Keratinocyte (primary cell): Measurements from ENCODE around the gene GALNT13. TPM values are rescaled to one million over a fixed set of nuclear protein-coding genes. Genes with fewer than 3 reads are reported as not detected.

Experiments
- DNase-seq: peaks from one replicate; pipeline ENCODE4 v3.0.0-alpha.2; 2011; ENCODE audit warnings: low read depth, missing footprints, low spot score
- FAIRE-seq: peaks from 2 replicates; lab custom pipeline; 2011; peaks lifted over from hg19 to GRCh38; lab: Jason Lieb, UNC
- H2AFZ ChIP-seq: 2 replicates; pipeline ENCODE4 v1.6.0; 2012; ENCODE audit warnings: low read length, control low read depth, inconsistent platforms; ENCODE audit not compliant: control insufficient read depth
- H3K27ac ChIP-seq: 2 replicates; pipeline ENCODE4 v1.5.1; 2011; ENCODE audit warnings: low read length; ENCODE audit not compliant: control insufficient read depth, insufficient read depth
- H3K27me3 ChIP-seq: 3 replicates; pipeline ENCODE4 v1.6.0; 2011; ENCODE audit warnings: low read length; ENCODE audit not compliant: control insufficient read depth, insufficient read depth; ENCODE audit errors: extremely low read depth
- H3K36me3 ChIP-seq, 2 experiments: 2 replicates in 1 of 2; 3 replicates in 1 of 2; pipeline ENCODE4 v1.5.1; 2011; ENCODE audit warnings: low read length in 2 of 2, mild to moderate bottlenecking in 1 of 2; ENCODE audit not compliant: control insufficient read depth in 2 of 2, insufficient read depth in 2 of 2; ENCODE audit errors: extremely low read depth in 1 of 2
- H3K4me1 ChIP-seq: 3 replicates; pipeline ENCODE4 v1.5.1; 2011; ENCODE audit warnings: low read length; ENCODE audit not compliant: control insufficient read depth, insufficient read depth; ENCODE audit errors: extremely low read depth
- H3K4me2 ChIP-seq: 3 replicates; pipeline ENCODE4 v1.6.0; 2011; ENCODE audit warnings: low read depth, low read length; ENCODE audit not compliant: control insufficient read depth, insufficient read depth; ENCODE audit errors: extremely low read depth
- H3K4me3 ChIP-seq, 3 experiments: fragments of 200-600 bp in 1 of 3; sonication (generic) in 1 of 3; 2 replicates in 2 of 3; 3 replicates in 1 of 3; pipeline ENCODE4 v1.5.1; 2011 to 2016; ENCODE audit warnings: low read length in 3 of 3, mild to moderate bottlenecking in 3 of 3, control low read depth in 2 of 3, inconsistent platforms in 1 of 3, low read depth in 1 of 3, mixed read lengths in 1 of 3, mixed run types in 1 of 3, moderate library complexity in 1 of 3; ENCODE audit not compliant: control insufficient read depth in 2 of 3, insufficient read depth in 2 of 3; ENCODE audit errors: extremely low read depth in 1 of 3
- H3K79me2 ChIP-seq: 2 replicates; pipeline ENCODE4 v1.6.0; 2012; ENCODE audit warnings: low read length; ENCODE audit not compliant: control insufficient read depth, insufficient read depth
- H3K9ac ChIP-seq: 3 replicates; pipeline ENCODE4 v1.6.0; 2011; ENCODE audit warnings: low read length; ENCODE audit not compliant: control insufficient read depth, insufficient read depth; ENCODE audit errors: extremely low read depth
- H3K9me1 ChIP-seq: 3 replicates; pipeline ENCODE4 v1.6.0; 2011; ENCODE audit warnings: low read length; ENCODE audit not compliant: control insufficient read depth, insufficient read depth; ENCODE audit errors: extremely low read depth
- H3K9me3 ChIP-seq: 2 replicates; pipeline ENCODE4 v1.5.1; 2012; ENCODE audit warnings: low read depth, low read length; ENCODE audit not compliant: control insufficient read depth
- H4K20me1 ChIP-seq: 3 replicates; pipeline ENCODE4 v1.6.0; 2011; ENCODE audit warnings: low read length; ENCODE audit not compliant: control insufficient read depth, insufficient read depth; ENCODE audit errors: extremely low read depth
- EZH2 ChIP-seq: IDR thresholded peaks from one replicate; pipeline ENCODE4 v1.6.1; 2012; ENCODE audit warnings: inconsistent platforms, mild to moderate bottlenecking, low read length, moderate library complexity
- dilution Hi-C: fragments of 300-500 bp; cut with MboI; formaldehyde crosslinking; loops from one replicate; pipeline ENCODE4 v1.7.0; 2020; ENCODE audit warnings: low sequenced_read_pairs; ENCODE audit not compliant: extremely low pct_ligation_motif_present
- polyA plus RNA-seq, 5 experiments: library from polyadenylated mRNA; depleted of rRNA in 3 of 5; stranded (reverse) in 3 of 5; stranded (forward) in 1 of 5; unstranded in 1 of 5; fragments of >200 nt; gene quantifications; 1 replicate in 1 of 5; 2 replicates in 3 of 5; 3 replicates in 1 of 5; pipeline versions ENCODE4 v1.2.1 to v1.2.3, GENCODE V29; 2011 to 2012; ENCODE audit warnings: missing spikeins in 2 of 5, low read depth in 1 of 5, low replicate concordance in 1 of 5
- TF ChIP-seq, protein P1 (sequence below), 3 experiments: IDR thresholded peaks in 1 of 3; conservative IDR thresholded peaks in 1 of 3; optimal IDR thresholded peaks in 1 of 3; 2 replicates in 2 of 3; 3 replicates in 1 of 3; pipeline versions ENCODE3 to v1.5.1; 2011; ENCODE audit warnings: low read length in 3 of 3, mild to moderate bottlenecking in 3 of 3, moderate library complexity in 2 of 3, control low read depth in 1 of 3, inconsistent platforms in 1 of 3; ENCODE audit not compliant: insufficient read depth in 2 of 3; ENCODE audit errors: extremely low read depth in 1 of 3

GALNT13 gene
- polyA plus RNA-seq, 1 donor (not counting 4 experiments of a cell fraction or from before 2014, with no cell fraction given): not detected

DNA sequence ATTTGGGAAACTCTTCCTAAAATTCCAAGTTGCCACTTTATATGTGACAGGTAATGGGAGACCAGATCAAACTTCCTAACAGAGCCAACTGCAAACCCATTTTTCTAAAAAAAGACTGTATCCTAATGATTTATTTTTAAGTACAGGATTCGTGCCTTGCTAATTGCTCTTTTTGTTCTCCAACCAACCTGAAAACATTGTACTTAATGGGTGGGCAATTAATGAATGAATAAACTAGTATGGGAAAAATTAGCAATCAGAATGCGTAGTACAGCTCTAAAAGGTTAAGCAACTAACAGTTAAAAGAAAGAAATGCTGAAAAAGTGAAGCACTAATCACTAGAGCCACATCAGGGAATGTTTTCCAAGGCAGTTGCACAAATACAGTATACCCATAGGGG is 609.6 kb downstream of the GALNT13 start:
- no peaks in the 10 kb centered on the region for H3K79me2 ChIP-seq
- dilution Hi-C loops: no loop called here
- no peak overlapping the region for H3K27ac ChIP-seq
- DNase-seq (no peak), FAIRE-seq (no peak)
- no peak for TF ChIP-seq EZH2
- TF ChIP-seq, protein P1, sequence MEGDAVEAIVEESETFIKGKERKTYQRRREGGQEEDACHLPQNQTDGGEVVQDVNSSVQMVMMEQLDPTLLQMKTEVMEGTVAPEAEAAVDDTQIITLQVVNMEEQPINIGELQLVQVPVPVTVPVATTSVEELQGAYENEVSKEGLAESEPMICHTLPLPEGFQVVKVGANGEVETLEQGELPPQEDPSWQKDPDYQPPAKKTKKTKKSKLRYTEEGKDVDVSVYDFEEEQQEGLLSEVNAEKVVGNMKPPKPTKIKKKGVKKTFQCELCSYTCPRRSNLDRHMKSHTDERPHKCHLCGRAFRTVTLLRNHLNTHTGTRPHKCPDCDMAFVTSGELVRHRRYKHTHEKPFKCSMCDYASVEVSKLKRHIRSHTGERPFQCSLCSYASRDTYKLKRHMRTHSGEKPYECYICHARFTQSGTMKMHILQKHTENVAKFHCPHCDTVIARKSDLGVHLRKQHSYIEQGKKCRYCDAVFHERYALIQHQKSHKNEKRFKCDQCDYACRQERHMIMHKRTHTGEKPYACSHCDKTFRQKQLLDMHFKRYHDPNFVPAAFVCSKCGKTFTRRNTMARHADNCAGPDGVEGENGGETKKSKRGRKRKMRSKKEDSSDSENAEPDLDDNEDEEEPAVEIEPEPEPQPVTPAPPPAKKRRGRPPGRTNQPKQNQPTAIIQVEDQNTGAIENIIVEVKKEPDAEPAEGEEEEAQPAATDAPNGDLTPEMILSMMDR (optimal IDR thresholded peaks at IDR 0.05 in 1 of 3, IDR thresholded peaks at IDR 0.05 in 1 of 3, conservative IDR thresholded peaks at IDR 0.05 in 1 of 3; ENCODE audit: extremely low read depth in 1 of 3, insufficient read depth in 2 of 3, low read length in 3 of 3): no peak
- H3K9me1 ChIP-seq: no peaks in the 10 kb centered on the region
- no peak overlapping the region for H3K4me2 ChIP-seq
- H3K9me3 ChIP-seq: no peaks in the 10 kb centered on the region
- no peaks in the 10 kb centered on the region for H3K36me3 ChIP-seq
- no peak overlapping the region for H3K4me3 ChIP-seq
- H3K9ac ChIP-seq: no peak overlapping the region
- no peaks in the 10 kb centered on the region for H3K27me3 ChIP-seq
- no peak overlapping the region for H2AFZ ChIP-seq
- H4K20me1 ChIP-seq: no peaks in the 10 kb centered on the region
- no peaks in the 10 kb centered on the region for H3K4me1 ChIP-seq

DNA sequence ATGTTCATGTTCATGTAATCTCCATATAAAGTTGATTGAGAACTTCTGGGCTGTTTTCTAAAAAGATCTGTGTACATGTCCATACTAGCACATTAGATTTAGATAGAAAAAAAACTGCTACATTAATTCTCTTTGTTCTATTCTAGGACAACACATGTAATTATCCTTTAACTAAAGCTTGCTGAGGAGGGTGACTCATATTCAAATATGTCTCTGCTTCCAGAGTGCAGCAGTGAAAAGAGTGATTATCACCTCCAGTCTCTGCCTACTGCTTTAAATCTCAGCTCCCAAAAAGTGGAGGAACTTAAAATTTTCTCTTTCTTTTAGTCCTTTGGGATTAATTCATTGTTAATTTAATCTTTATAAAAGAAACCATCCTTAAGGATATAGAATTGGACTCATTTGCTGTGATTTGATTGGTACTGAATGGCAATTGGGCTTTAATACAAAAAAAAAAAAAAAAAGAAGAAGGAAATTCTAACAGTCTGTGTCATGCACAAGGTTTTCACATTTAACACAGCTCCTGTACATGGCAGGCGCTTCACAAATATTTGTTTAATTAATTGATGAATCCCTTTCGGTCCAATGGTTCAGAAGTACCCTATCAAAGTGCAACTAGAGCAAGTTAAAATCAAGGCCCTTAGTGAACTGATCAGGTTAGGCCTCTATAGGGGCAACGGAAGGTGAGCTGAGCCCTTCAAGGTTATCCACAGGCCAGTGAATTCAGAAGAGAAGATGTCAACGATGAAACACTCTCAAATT is 612.8 kb downstream of the GALNT13 start:
- Histone ChIP-seq H3K27me3 (no peaks in the 10 kb centered on the region), H3K79me2 (no peaks in the 10 kb centered on the region), H4K20me1 (no peaks in the 10 kb centered on the region), H3K4me3 (no peak overlapping the region), H3K27ac (no peak overlapping the region), H3K4me1 (no peaks in the 10 kb centered on the region), H3K9ac (no peak overlapping the region), H3K9me1 (no peaks in the 10 kb centered on the region), H3K36me3 (no peaks in the 10 kb centered on the region), H3K4me2 (no peak overlapping the region), H2AFZ (no peak overlapping the region), H3K9me3 (no peaks in the 10 kb centered on the region)
- no peak for TF ChIP-seq EZH2
- TF ChIP-seq, protein P1 (optimal IDR thresholded peaks at IDR 0.05 in 1 of 3, IDR thresholded peaks at IDR 0.05 in 1 of 3, conservative IDR thresholded peaks at IDR 0.05 in 1 of 3; ENCODE audit: extremely low read depth in 1 of 3, insufficient read depth in 2 of 3, low read length in 3 of 3): no peak
- DNase-seq (no peak), FAIRE-seq (no peak)
- dilution Hi-C loops: no loop called here
